SK-N-SH treated with all-trans-retinoic acid at 6 μM for 48 hours (cell line): ENCODE results near the gene C17orf107.

Experiments used
- ATAC-seq: fragments of 200-7000 bp; cut with Tn5 transposase; 3 replicates; pipeline ENCODE4 v1.9.1; 2020; ENCODE audit warnings: mild to moderate bottlenecking, moderate library complexity
- ARNTL ChIP-seq: fragments of 450-650 bp; formaldehyde crosslinking; IDR thresholded peaks from 2 replicates; pipeline ENCODE4 v1.5.0; 2020; ENCODE audit warnings: low read depth, mild to moderate bottlenecking, moderate library complexity, borderline replicate concordance
- BACH2 ChIP-seq: fragments of 250-450 bp; sonication (Bioruptor Pico); IDR thresholded peaks from 2 replicates; pipeline ENCODE4 v1.9.0; 2021; ENCODE audit warnings: mild to moderate bottlenecking, borderline replicate concordance
- CSDC2 ChIP-seq: fragments of 250-450 bp; sonication (Bioruptor Pico); IDR thresholded peaks from 2 replicates; pipeline ENCODE4 v1.5.0; 2020; ENCODE audit warnings: mild to moderate bottlenecking, moderate library complexity
- CSRNP3 ChIP-seq: fragments of 250-450 bp; sonication (Bioruptor Pico); IDR thresholded peaks from 2 replicates; pipeline ENCODE4 v1.5.1; 2021; ENCODE audit warnings: mild to moderate bottlenecking, moderate library complexity
- ESRRG ChIP-seq: fragments of 250-450 bp; sonication (Bioruptor Pico); IDR thresholded peaks from 2 replicates; pipeline ENCODE4 v1.6.1; 2021; ENCODE audit warnings: mild to moderate bottlenecking
- GLIS3 ChIP-seq: fragments of 250-450 bp; sonication (Bioruptor Pico); IDR thresholded peaks from 2 replicates; pipeline ENCODE4 v1.5.0; 2020; ENCODE audit warnings: mild to moderate bottlenecking, moderate library complexity
- ISL1 ChIP-seq: fragments of 250-450 bp; sonication (Bioruptor Pico); IDR thresholded peaks from 2 replicates; pipeline ENCODE4 v2.1.2; 2022; ENCODE audit warnings: mild to moderate bottlenecking, moderate library complexity
- OSR1 ChIP-seq: fragments of 250-450 bp; sonication (Bioruptor Pico); IDR thresholded peaks from 2 replicates; pipeline ENCODE4 v1.8.0; 2022; ENCODE audit warnings: moderate library complexity, mild to moderate bottlenecking, inconsistent platforms
- POU6F1 ChIP-seq: fragments of 250-450 bp; sonication (Bioruptor Pico); IDR thresholded peaks from 2 replicates; pipeline ENCODE4 v1.8.0; 2021; ENCODE audit warnings: low read depth, mild to moderate bottlenecking, moderate library complexity, borderline replicate concordance
- PPARA ChIP-seq: fragments of 250-450 bp; sonication (Bioruptor Pico); IDR thresholded peaks from 2 replicates; pipeline ENCODE4 v1.5.0; 2020; ENCODE audit warnings: mild to moderate bottlenecking, borderline replicate concordance
- RARB ChIP-seq: fragments of 250-450 bp; sonication (Bioruptor Pico); IDR thresholded peaks from 2 replicates; pipeline ENCODE4 v1.8.0; 2021; ENCODE audit warnings: mild to moderate bottlenecking, moderate library complexity
- SNAI2 ChIP-seq: fragments of 250-450 bp; sonication (Bioruptor Pico); IDR thresholded peaks from 2 replicates; pipeline ENCODE4 v1.5.0; 2020; ENCODE audit warnings: mild to moderate bottlenecking, moderate library complexity
- TCF4 ChIP-seq: fragments of 250-450 bp; sonication (Bioruptor Pico); IDR thresholded peaks from 2 replicates; pipeline ENCODE4 v1.8.0; 2021; ENCODE audit warnings: mild to moderate bottlenecking, moderate library complexity, borderline replicate concordance
- TOX ChIP-seq: fragments of 250-450 bp; sonication (Bioruptor Pico); IDR thresholded peaks from 2 replicates; pipeline ENCODE4 v1.8.0; 2021; ENCODE audit warnings: mild to moderate bottlenecking, moderate library complexity, borderline replicate concordance
- TSHZ2 ChIP-seq: fragments of 250-450 bp; sonication (Bioruptor Pico); IDR thresholded peaks from 2 replicates; pipeline ENCODE4 v1.5.0; 2020; ENCODE audit warnings: mild to moderate bottlenecking, moderate library complexity
- ZC3H10 ChIP-seq: fragments of 250-450 bp; sonication (Bioruptor Pico); IDR thresholded peaks from 2 replicates; pipeline ENCODE4 v1.5.1; 2021; ENCODE audit warnings: mild to moderate bottlenecking, moderate library complexity
- ZFP3 ChIP-seq: fragments of 250-450 bp; sonication (Bioruptor Pico); IDR thresholded peaks from 2 replicates; pipeline ENCODE4 v1.5.0; 2020; ENCODE audit warnings: mild to moderate bottlenecking, moderate library complexity
- ZFP30 ChIP-seq: fragments of 450-650 bp; formaldehyde crosslinking; IDR thresholded peaks from 2 replicates; pipeline ENCODE4 v1.5.0; 2022; ENCODE audit warnings: mild to moderate bottlenecking, moderate library complexity
- ZNF565 ChIP-seq: fragments of 450-650 bp; formaldehyde crosslinking; conservative IDR thresholded peaks from 2 replicates; pipeline ENCODE4 v1.5.0; 2020; ENCODE audit warnings: low read depth, mild to moderate bottlenecking, moderate library complexity
- ZNF70 ChIP-seq: fragments of 450-650 bp; formaldehyde crosslinking; IDR thresholded peaks from 2 replicates; pipeline ENCODE4 v1.5.0; 2020; ENCODE audit warnings: mild to moderate bottlenecking, moderate library complexity
- ZNF8 ChIP-seq: fragments of 450-650 bp; formaldehyde crosslinking; IDR thresholded peaks from 2 replicates; pipeline ENCODE4 v1.5.0; 2020; ENCODE audit warnings: mild to moderate bottlenecking, moderate library complexity
- TF ChIP-seq, protein P1 (sequence below): fragments of 250-450 bp; sonication (Bioruptor Pico); IDR thresholded peaks from 2 replicates; pipeline ENCODE4 v1.8.0; 2020; ENCODE audit warnings: mild to moderate bottlenecking, moderate library complexity, borderline replicate concordance
- TF ChIP-seq, protein P2 (sequence below): fragments of 250-450 bp; sonication (Bioruptor Pico); IDR thresholded peaks from 2 replicates; pipeline ENCODE4 v1.5.1; 2020; ENCODE audit warnings: low read depth, mild to moderate bottlenecking, moderate library complexity

The C17orf107 gene

DNA sequence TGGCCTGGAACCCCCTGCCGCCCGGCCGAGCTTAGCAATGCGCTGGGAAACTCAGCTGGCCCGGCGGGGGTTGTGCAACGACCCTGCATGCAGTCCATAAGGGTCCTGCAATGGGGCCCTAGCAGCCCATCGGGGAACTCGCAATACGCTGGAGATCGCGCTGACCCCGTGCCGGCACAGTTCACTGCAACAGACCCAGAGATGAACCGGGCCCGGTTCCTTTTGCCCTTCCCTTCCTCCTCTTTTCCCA, 40.1 kb downstream of the C17orf107 start:
- ATAC-seq, result no peak
- no peak for TF ChIP-seq SNAI2 (CRISPR knock-in tag)
- no peak for TF ChIP-seq BACH2
- TF ChIP-seq GLIS3 (CRISPR knock-in tag), result no peak
- TF ChIP-seq ZFP30 (CRISPR knock-in tag), result no peak
- TF ChIP-seq ZNF565, result no peak
- TF ChIP-seq, protein P1, sequence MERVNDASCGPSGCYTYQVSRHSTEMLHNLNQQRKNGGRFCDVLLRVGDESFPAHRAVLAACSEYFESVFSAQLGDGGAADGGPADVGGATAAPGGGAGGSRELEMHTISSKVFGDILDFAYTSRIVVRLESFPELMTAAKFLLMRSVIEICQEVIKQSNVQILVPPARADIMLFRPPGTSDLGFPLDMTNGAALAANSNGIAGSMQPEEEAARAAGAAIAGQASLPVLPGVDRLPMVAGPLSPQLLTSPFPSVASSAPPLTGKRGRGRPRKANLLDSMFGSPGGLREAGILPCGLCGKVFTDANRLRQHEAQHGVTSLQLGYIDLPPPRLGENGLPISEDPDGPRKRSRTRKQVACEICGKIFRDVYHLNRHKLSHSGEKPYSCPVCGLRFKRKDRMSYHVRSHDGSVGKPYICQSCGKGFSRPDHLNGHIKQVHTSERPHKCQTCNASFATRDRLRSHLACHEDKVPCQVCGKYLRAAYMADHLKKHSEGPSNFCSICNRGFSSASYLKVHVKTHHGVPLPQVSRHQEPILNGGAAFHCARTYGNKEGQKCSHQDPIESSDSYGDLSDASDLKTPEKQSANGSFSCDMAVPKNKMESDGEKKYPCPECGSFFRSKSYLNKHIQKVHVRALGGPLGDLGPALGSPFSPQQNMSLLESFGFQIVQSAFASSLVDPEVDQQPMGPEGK (CRISPR knock-in tag), result no peak
- no peak for TF ChIP-seq CSDC2 (CRISPR knock-in tag)
- TF ChIP-seq OSR1, result no peak
- no peak for TF ChIP-seq TCF4 (CRISPR knock-in tag)
- no peak for TF ChIP-seq ZFP3
- TF ChIP-seq CSRNP3, result no peak
- TF ChIP-seq ARNTL (CRISPR knock-in tag), result no peak
- no peak for TF ChIP-seq POU6F1
- TF ChIP-seq ZC3H10, result no peak

DNA sequence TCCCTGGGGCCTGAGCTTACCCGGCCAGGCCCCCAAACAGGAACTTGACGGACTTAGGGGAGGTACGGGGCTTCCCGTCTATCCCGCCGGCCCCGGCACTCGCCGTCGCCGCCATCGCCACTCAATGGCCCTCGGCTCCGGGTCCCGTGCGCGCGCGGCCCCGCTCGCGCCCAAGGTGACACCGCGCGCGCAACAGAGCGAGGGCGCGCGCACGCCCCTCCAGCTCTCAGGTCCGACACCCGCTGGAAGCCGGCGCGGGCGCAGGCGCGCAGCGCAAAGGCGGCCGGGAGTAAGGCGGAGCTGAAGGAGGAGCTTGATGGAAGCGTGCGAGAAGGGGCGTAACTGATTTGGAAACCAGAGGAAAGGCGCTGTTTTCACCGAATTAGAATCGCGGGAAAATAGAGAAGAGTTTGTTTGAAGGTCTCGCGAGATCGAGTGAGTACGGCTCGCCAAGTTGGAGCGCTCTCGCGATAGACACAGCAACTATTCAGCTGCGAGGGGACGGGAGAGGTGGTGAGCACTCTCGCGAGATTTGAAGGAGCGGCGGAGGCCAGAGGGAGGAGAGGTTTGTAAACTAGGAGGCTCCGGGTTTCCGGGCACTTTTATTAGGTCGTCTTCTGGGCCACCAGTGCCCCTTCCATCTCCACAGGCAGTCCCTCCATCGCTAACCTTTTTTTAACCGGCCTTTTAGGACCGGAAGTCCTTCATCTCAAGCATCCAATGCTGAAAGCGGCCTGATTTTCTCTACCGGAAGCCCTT, 40.6 kb downstream of the C17orf107 start, which contains the start of the genes RNF167 and SLC25A11:
Gene RNF167, plus strand, starts transcription at position 473 of the 759 bp plus-strand sequence. CDS start 642 bp downstream, outside the sequence.
Gene SLC25A11, minus strand, starts transcription at position 251 of the 759 bp plus-strand sequence. Its CDS starts 136 bp downstream, at position 115.
- peak; percentile 87 for ATAC-seq
- TF ChIP-seq ZFP30 (CRISPR knock-in tag), result no peak
- TF ChIP-seq POU6F1, result no peak
- TF ChIP-seq ZFP3, result no peak; the same call in 1 of the 2 replicates
- no peak for TF ChIP-seq PPARA (CRISPR knock-in tag)
- TF ChIP-seq, protein P1 (CRISPR knock-in tag), result no peak
- peak; percentile 94; the same call in 1 of the 2 replicates for TF ChIP-seq SNAI2 (CRISPR knock-in tag)
- TF ChIP-seq, protein P2, sequence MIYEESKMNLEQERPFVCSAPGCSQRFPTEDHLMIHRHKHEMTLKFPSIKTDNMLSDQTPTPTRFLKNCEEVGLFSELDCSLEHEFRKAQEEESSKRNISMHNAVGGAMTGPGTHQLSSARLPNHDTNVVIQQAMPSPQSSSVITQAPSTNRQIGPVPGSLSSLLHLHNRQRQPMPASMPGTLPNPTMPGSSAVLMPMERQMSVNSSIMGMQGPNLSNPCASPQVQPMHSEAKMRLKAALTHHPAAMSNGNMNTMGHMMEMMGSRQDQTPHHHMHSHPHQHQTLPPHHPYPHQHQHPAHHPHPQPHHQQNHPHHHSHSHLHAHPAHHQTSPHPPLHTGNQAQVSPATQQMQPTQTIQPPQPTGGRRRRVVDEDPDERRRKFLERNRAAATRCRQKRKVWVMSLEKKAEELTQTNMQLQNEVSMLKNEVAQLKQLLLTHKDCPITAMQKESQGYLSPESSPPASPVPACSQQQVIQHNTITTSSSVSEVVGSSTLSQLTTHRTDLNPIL (CRISPR knock-in tag), result no peak
- no peak for TF ChIP-seq ESRRG
- no peak for TF ChIP-seq TCF4 (CRISPR knock-in tag)
- TF ChIP-seq CSRNP3, result no peak
- TF ChIP-seq ZNF565, result peak; percentile 80; the same call in 1 of the 2 replicates
- peak; percentile 83 for TF ChIP-seq TSHZ2 (CRISPR knock-in tag)
- peak; percentile 12; the same call in 1 of the 2 replicates for TF ChIP-seq ZNF70 (CRISPR knock-in tag)
- no peak for TF ChIP-seq BACH2
- no peak for TF ChIP-seq ZNF8 (CRISPR knock-in tag)
- no peak for TF ChIP-seq ZC3H10
- no peak for TF ChIP-seq CSDC2 (CRISPR knock-in tag)
- no peak for TF ChIP-seq RARB (CRISPR knock-in tag)
- no peak for TF ChIP-seq ARNTL (CRISPR knock-in tag)
- no peak for TF ChIP-seq GLIS3 (CRISPR knock-in tag)
- no peak for TF ChIP-seq ISL1 (CRISPR knock-in tag)
- TF ChIP-seq OSR1, result no peak
- no peak for TF ChIP-seq TOX
